MCF 10A (cell line): ENCODE measurements around the gene CAMK1. TPM values are rescaled to one million over a fixed set of nuclear protein-coding genes. Genes with fewer than 3 reads are reported as not detected.

Experiments
- BruUV-seq: library from RNA; stranded (reverse); fragments of 400-500 nt; replicated peaks from 2 replicates; lab custom pipeline; 2021; lab: Mats Ljungman, UMichigan
- CTCF ChIA-PET: fragments of 300-600 bp; sonication (Branson Sonifier 250); formaldehyde crosslinking; extraction: SDS; loops from one replicate; lab custom pipeline; 2021; ENCODE audit warnings: antibody characterized with exemption, inconsistent platforms; lab: Yijun Ruan, JAX
- POLR2A ChIA-PET: fragments of 300-600, 350-650 bp; sonication (Branson Sonifier 250); formaldehyde crosslinking; extraction: SDS; loops from one replicate; lab custom pipeline; 2020; ENCODE audit warnings: antibody characterized with exemption, inconsistent platforms; lab: Yijun Ruan, JAX
- DNase-seq: peaks from one replicate; pipeline ENCODE4 v3.0.0-alpha.2; 2018; ENCODE audit not compliant: unreplicated experiment
- H3K27ac Mint-ChIP-seq: one replicate; pipeline ENCODE4 v1.8.0; 2022; ENCODE audit warnings: mild to moderate bottlenecking, low read depth, mixed read lengths; ENCODE audit not compliant: unreplicated experiment
- H3K27me3 Mint-ChIP-seq: one replicate; pipeline ENCODE4 v1.8.0; 2022; ENCODE audit warnings: mixed read lengths; ENCODE audit not compliant: insufficient read depth, unreplicated experiment
- H3K36me3 Mint-ChIP-seq: one replicate; pipeline ENCODE4 v1.8.0; 2022; ENCODE audit warnings: mild to moderate bottlenecking, moderate library complexity, mixed read lengths; ENCODE audit not compliant: insufficient read depth, unreplicated experiment
- H3K4me1 Mint-ChIP-seq: one replicate; pipeline ENCODE4 v1.8.0; 2022; ENCODE audit warnings: mixed read lengths; ENCODE audit not compliant: insufficient read depth, unreplicated experiment
- H3K4me3 Mint-ChIP-seq: one replicate; pipeline ENCODE4 v1.8.0; 2022; ENCODE audit warnings: mild to moderate bottlenecking, moderate library complexity, mixed read lengths; ENCODE audit not compliant: unreplicated experiment
- H3K9me3 Mint-ChIP-seq: one replicate; pipeline ENCODE4 v1.8.0; 2022; ENCODE audit warnings: mixed read lengths; ENCODE audit not compliant: unreplicated experiment
- intact Hi-C: fragments of 100-400 bp; cut with micrococcal nuclease; formaldehyde crosslinking; loops from 2 replicates; pipeline ENCODE4 v1.14.1; 2022
- total RNA-seq: library from RNA; stranded (reverse); gene quantifications from 2 replicates; pipeline ENCODE4 v1.2.3, GENCODE V29; 2022
- TF ChIP-seq, protein P1 (sequence below): fragments of 200-600 bp; IDR thresholded peaks from one replicate; pipeline ENCODE4 v1.8.0; 2022; ENCODE audit warnings: antibody characterized with exemption, mild to moderate bottlenecking; ENCODE audit not compliant: unreplicated experiment

The CAMK1 gene
- total RNA-seq, 1 experiment from 2014 or later = 8.3 TPM

DNA sequence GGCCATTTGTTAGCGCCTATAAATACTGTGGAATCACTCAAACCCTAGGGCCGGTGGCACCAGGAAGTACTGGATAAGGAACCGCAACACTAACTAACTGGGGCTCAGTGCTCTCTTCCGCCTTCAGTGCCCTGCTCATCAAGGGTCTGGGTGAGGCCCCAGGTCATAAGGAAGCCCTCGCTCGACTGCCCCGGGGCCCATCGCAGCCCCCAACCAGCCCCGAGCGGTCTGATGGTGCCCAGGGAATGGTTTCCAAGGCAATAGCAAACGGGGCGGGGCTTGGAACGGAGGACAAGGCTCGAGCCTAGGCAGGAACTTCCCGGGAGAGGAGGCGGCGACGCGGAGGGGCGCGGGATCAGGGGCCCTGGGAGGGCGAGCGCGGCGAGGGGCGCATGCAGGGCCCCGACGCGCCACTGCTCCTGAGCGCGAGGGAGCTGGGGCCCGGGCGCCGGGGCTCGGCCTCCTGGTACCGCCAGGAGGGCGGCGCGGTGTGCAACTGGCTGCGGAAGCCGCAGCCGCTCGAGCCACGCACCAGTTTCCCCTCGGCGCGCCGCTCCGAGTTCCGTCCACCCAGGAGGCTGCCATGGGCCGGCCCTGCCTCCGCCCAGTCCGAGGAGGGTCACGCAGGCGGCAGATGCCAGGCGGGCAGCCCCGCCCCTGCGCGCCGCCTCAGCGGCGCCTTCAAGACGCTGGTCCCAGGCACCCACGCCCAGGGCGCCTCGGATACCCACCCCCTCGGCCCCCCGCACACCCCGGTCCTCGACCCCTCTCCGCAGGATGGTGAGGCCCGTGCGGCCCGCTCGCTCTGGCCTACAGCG is 40.1 kb upstream of the CAMK1 start, which contains the start of gene TTLL3:
TTLL3 (plus strand) TSS at position 648 of the 818 bp plus-strand sequence. CDS start 400 bp downstream, outside the sequence.
- H3K4me3 Mint-ChIP-seq = peak within 1 kb of the TSS; percentile 70
- intact Hi-C loops = no loop called here
- no peaks in the 10 kb centered on the region for H3K9me3 Mint-ChIP-seq
- H3K4me1 Mint-ChIP-seq = peaks cover 23% of the 10 kb centered on the region
- no TSS peak for BruUV-seq
- peaks cover 22% of the 10 kb centered on the region for H3K36me3 Mint-ChIP-seq
- ChIA-PET CTCF (interaction anchor here (0.6 to 0.7 kb wide), 3 partner anchors 18 to 836 kb away, joined by 3 to 5 read pairs (median 3); no protein-coding TSS in a partner anchor), POLR2A (interaction anchor here (0.6 to 3.9 kb wide), 6 partner anchors 12 to 107 kb away, joined by 3 to 23 read pairs (median 4); partner anchors contain the start of genes ARPC4, IL17RC and TADA3)
- peak; percentile 62 for DNase-seq
- TF ChIP-seq, protein P1, sequence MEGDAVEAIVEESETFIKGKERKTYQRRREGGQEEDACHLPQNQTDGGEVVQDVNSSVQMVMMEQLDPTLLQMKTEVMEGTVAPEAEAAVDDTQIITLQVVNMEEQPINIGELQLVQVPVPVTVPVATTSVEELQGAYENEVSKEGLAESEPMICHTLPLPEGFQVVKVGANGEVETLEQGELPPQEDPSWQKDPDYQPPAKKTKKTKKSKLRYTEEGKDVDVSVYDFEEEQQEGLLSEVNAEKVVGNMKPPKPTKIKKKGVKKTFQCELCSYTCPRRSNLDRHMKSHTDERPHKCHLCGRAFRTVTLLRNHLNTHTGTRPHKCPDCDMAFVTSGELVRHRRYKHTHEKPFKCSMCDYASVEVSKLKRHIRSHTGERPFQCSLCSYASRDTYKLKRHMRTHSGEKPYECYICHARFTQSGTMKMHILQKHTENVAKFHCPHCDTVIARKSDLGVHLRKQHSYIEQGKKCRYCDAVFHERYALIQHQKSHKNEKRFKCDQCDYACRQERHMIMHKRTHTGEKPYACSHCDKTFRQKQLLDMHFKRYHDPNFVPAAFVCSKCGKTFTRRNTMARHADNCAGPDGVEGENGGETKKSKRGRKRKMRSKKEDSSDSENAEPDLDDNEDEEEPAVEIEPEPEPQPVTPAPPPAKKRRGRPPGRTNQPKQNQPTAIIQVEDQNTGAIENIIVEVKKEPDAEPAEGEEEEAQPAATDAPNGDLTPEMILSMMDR = no peak
- no peaks in the 10 kb centered on the region for H3K27me3 Mint-ChIP-seq
- H3K27ac Mint-ChIP-seq = peak within 1 kb of the TSS; percentile 89

DNA sequence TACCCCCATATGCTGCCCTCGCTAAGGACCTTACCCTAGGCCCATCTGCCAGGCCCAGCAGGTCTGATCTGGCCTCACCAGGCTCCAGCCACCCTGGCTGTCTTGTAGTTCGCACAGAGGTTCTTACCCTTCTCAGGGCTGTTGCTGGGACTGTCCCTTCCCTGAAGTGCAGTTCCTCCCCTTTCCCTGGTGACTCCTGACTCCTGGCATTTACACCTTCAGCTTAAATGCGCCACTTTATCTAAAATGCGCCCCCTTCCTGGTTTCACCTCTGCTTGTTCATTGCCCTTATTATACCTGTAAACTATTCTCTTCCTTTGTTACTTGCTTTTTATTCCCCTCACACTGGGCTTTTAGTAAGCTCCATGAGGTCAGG is 39.5 kb upstream of the CAMK1 start:
- H3K9me3 Mint-ChIP-seq = no peaks in the 10 kb centered on the region
- H3K4me3 Mint-ChIP-seq = peak overlapping the region; percentile 70
- H3K27me3 Mint-ChIP-seq = no peaks in the 10 kb centered on the region
- POLR2A ChIA-PET = interaction anchor here (0.6 to 3.9 kb wide), 7 partner anchors 12 to 1215 kb away, joined by 3 to 23 read pairs (median 3); partner anchors contain the start of genes ARPC4, IL17RC and TADA3
- H3K36me3 Mint-ChIP-seq = peaks cover 28% of the 10 kb centered on the region
- DNase-seq = no peak
- intact Hi-C loops = no loop called here
- TF ChIP-seq, protein P1 = no peak
- peak overlapping the region; percentile 89 for H3K27ac Mint-ChIP-seq
- peaks cover 23% of the 10 kb centered on the region for H3K4me1 Mint-ChIP-seq
- BruUV-seq = no TSS peak
- CTCF ChIA-PET = interaction anchor here (0.6 to 2.8 kb wide), 5 partner anchors 13 to 835 kb away, joined by 3 to 10 read pairs (median 4); no protein-coding TSS in a partner anchor

DNA sequence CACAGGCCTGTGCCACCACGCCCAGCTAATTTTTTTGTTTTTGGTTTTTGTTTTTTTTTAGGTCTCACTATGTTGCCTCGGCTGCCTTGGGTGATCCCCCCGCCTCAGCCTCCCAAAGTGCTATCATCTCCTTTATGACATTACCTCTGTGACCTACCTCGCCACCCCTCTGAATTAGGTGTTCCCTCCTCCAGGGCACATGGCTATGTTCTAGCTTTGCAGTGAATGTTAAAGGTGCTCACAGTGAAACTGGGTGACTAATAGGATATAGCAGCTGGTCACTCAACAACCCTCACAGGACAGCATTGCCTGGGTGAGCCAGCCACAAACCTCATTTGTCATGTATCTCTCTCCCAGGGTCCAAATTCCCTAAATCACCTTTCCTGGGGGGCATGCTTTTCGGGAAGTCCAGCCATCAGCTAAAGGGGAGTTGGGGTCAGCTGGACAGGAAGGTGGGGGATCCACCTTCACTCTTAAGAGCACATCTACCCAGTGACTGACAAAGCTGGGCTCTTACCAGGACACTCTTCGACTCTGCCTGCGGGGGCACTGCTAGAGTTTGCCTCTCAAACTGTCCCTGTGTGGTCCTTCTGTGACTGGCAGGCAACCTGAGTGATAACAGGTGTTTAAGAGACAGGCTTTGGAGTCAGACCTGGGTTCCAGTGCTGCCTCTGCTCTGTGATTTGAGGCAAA is 38.7 kb upstream of the CAMK1 start:
- Mint-ChIP-seq H3K27ac (peak overlapping the region; percentile 89), H3K9me3 (no peaks in the 10 kb centered on the region), H3K36me3 (peaks cover 36% of the 10 kb centered on the region), H3K4me1 (peaks cover 23% of the 10 kb centered on the region), H3K27me3 (no peaks in the 10 kb centered on the region), H3K4me3 (no peak overlapping the region)
- CTCF ChIA-PET = interaction anchor here (0.5 to 2.8 kb wide), 5 partner anchors 13 to 275 kb away, joined by 3 to 10 read pairs (median 4); no protein-coding TSS in a partner anchor
- TF ChIP-seq, protein P1 = peak; percentile 42
- BruUV-seq = no TSS peak
- peak; percentile 43 for DNase-seq
- POLR2A ChIA-PET = interaction anchor here (0.6 to 3.9 kb wide), 8 partner anchors 11 to 1215 kb away, joined by 3 to 23 read pairs (median 3); partner anchors contain the start of genes ARPC4 and TADA3
- intact Hi-C loops = no loop called here
